Amniotic stem cell (primary cell): Measurements from ENCODE around the gene PACRGL.

Experiments used
- DNase-seq: peaks from one replicate; lab custom pipeline; 2025; lab: John Stamatoyannopoulos, UW

PACRGL gene

GRCh38 chr4:20700007-20700761 lies at the start of gene PACRGL:
Gene PACRGL (plus strand): TSS chr4:20700458. CDS start chr4:20704482, 4,024 bp downstream.
- DNase-seq: peak; percentile 92

DNA sequence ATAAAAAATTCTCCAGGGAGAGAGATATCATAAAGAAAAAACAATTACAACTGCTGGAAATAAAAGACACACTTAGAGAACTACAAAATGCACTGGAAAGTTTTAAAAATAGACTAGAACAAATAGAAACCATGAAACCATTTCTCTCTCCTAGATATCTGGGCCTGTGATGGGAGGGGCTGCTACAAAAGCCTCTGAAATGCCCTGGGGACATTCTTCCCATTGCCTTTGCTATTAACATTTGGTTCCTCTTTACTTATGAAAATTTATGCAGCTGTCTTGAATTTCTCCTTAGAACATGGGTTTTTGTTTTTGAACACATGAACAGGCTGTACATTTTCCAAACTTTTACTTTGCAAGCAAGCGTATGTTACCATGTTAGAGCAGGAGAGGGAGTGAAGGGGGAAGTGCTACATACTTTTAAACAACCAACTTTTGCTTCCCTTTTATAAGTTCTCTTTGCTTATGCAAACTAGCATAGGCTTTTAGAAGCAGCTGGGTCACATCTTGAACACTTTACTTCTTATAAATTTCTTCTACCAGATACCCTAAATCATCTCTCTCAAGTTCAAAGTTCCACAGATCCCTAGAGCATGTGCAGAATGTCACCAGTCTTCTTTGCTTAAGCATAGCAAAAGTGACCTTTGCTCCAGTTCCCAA lies 47.9 kb upstream of the PACRGL start:
- DNase-seq: no peak

DNA sequence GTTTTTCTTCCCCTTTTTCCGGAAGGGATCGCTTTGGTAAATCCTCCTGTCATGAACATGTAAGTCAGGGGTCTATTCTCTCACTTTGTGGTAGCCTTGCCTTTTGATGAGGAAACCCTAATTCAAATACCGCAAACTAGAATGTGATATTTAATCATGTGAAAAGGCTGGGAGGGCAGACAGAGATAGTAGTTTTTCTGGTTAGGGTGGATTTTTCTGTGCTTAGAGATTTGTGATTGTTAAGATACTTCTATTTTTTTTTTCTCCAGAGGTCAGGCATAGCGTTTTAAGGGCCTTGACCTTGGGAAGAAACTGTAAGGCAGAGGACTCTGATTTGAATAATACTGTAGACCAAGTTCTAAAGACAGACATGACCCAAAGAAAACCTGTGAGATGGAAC lies 41.8 kb upstream of the PACRGL start:
- no peak for DNase-seq

- DNase-seq: no peak
Measured at GRCh38 chr4:20662851-20663250, 37.4 kb upstream of the PACRGL start.

DNA sequence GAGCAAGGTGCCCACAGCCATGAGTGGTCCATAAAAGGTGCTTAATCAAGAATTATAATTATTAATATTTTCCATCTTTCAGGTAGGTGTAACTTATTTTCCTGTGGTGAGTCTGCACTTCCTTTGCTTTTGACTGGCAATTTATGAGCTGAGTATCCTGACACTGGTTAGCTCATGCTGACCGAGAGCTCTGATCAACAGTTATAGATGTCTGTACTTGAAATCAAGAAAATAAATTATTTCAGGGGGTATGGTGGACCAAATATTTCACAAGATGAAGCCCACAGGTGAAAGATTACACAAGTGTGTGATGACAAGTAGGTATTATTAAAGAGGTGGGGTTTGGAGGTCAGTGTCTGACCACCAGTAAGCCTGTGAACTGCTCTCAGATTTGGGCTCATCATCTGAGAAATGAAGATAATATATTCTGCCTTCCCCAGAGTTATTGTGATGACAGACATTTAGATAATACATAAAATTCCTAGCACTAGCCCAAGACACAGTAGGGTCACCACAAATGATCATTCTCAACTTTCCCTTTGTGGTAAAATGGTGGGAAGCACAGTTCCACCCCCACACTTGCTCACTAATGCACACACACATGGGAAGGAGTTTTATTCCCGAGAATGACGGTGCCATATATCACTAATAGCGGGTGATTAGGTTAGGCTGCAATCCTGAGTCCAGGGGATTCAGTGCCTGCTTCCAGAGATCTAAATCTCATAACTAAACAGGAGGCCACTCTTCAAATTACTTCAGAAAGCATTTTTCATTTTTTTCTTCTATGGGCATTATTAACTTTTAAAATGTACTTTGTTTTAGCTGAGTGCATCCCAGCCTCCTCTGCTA lies 34.0 kb upstream of the PACRGL start:
- DNase-seq: no peak

- no peak for DNase-seq
Measured at GRCh38 chr4:20672262-20672661, 28.0 kb upstream of the PACRGL start.

DNA sequence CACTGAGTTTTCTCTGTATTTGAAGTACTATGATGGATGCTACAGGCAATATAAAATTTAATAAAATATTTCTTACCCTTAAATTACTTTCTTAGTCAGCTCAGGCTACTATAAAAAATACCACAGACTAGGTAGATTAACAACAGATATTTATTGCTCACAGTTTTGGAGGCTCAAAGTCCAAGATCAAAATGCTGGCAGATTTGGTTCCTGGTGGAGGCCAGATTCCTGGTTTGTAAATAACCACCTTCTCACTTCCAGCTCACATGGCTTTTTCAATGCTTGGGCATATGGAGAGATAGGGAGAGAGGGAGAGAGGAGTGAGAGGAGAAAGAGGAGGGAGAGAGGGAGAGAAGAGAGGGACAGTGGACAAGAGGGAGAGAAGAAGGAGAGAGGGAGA lies 24.5 kb upstream of the PACRGL start:
- DNase-seq: no peak

DNA sequence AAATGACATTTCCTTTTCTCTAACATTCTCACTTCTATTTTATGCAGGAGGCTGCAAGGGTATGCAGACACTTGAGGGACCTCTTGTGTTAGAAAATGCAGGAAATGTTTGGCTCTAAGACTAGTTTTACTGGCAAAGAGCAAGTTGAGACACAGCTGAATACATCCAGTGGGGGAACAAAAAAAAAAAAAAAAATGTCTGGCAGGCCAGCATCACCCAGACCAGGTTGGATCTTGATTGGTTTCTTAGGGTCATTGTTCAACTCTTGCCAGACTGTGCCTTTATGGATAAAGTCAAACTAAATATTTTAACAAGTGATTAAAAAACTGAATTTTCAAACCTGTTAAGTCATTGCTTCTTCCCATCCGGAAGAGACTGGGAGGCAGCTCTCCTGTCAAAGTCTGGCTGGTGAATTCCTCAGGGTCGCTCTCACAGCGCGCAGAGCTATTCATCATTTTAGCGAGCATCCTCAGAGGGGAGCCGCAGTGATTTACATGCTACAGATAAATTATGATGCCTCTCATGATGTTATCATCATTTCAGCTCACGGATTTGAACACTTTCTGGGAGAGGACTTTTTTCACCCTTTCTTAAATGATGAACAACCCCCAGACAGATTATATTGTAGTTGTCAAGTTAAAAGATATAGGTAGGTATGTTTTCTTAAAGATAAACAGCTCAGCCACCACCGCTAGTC lies 23.6 kb upstream of the PACRGL start:
- DNase-seq: no peak

DNA sequence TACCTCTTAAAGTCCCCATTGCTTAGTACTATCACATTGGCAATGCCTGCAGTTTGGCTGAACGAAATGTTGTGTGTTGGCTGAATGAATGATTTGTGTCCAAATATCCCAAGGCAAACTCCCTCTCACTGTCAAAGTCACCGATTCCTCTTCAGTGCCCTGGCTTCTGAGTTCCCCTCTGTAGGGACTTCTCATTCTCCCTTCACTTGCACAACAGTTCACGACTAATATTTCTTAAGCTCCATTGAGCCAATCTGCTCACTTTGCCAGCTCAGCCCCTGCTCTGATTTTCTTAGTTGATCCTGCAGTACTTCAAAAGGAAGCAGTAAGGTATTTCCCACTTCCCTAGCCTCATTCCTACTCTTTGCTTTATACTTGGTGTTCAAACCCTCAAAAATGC lies 21.9 kb upstream of the PACRGL start:
- no peak for DNase-seq

DNA sequence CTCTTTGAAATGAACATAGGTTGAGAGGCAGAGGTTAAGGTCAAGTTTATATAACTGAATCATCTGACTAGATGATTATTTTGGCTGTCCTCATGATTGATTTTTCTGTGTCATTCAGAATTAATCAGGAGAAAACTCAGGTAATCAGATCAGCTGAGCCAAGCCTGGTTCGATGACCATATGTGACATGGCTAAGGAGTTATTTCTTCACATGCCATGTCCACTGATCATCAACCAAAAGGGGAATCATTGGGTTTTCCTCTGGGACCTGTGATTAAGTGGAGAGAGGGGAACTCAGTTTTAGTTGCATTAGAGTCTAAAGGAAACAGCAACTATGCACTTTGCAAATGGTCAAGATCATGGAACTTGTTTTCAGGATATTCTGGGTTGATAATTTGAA lies 20.3 kb upstream of the PACRGL start:
- DNase-seq: no peak

DNA sequence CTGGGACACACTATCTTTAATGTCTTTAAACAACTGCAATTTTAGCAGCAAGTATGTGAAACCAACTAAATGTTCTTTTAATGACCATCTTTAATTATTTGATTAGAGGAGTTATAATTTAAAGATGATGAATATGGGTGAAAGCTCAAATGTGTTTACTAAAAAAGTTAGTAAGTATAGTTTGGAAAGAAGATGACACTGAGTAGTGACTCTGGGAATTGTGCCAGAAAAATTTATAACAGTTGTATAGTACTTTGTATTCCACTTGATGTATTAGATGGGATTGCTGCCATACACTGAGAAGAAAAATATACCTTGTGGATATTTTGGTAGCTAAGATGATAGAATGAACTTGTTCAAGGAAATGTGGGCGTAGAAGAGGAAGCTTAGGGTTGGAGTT lies 19.5 kb upstream of the PACRGL start:
- DNase-seq: no peak

- DNase-seq: no peak
Measured at GRCh38 chr4:20681271-20681670, 19.0 kb upstream of the PACRGL start.

DNA sequence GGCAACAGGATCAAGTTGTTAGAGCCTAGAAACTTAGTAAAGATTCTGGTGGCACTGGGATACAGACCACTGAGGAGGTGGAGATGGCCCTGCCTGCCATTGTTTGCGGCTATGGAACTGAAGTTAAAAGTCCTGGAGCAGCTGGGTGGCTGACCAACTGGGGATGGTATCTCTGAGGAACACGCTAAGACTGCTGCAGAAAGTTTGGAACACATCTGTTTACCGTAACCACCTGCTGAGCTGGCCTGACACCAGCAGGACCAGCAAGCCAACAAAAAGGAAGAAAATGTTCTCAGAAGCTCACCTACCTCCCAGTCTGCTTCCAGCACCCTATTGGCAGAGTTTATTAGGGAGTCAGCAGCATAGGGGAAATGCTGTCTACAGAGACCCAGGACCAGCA lies 17.4 kb upstream of the PACRGL start:
- no peak for DNase-seq

GRCh38 chr4:20683766-20684165 lies 16.5 kb upstream of the PACRGL start:
- no peak for DNase-seq

GRCh38 chr4:20684852-20685763 lies 15.2 kb upstream of the PACRGL start:
- peak; percentile 5 for DNase-seq

DNA sequence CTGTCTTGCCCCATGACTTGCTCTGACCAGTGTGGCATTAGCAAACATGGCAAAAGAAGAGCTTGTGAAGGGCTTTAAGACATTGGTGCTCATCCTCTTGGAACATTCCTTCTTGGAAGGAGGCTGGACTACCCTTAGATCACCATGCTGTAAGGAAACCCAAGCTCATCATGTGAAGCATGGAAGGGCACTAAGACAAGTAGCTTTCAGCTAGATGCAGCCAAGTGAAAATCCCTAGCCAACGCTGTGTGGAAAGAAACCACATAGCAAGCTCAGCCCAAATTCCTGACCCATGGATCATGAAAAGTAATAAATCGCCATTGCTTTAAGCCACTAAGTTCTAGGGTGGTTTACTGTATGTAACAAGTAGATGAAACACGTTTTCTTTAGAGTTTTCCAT lies 12.4 kb upstream of the PACRGL start:
- DNase-seq: no peak

DNA sequence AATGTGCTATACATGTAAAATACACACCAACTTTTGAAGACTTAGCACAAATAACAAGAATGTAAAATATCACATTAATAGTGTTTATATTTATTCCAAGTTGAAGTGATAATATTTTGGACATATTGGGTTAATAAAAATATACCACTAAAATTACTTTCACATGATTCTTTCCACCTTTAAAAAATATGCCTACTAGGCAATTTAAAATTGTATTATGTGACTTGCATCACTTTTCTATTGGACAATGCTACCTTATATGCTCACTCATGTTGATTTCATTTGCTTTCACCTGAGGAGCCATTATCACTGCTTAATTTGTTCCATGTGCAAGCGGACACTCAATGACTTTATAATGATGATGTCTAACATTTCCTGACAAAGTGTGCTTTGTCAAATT lies 3.4 kb upstream of the PACRGL start:
- no peak for DNase-seq

- no peak for DNase-seq
Measured at GRCh38 chr4:20698382-20698781, 1.9 kb upstream of the PACRGL start.

- no peak for DNase-seq
Measured at GRCh38 chr4:20698820-20699219, 1.4 kb upstream of the PACRGL start.

DNA sequence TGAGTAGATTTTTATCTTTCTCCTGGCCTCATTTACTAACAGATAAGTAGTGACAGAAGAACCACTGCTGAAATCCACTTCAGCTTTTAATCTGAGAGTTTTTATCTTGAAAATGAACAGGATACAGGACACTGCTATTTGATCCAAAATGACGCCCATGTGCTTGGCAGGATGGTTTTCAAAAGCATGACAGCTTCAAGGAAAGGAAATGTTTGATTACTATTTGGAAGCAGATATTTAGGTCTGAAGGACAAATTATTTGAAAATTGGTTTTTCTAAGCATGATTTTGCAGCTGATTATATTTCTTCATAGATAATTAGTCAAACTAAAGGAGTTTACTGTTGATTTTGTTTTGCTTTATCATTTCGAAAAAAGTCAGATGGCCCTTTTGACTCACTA lies 11.1 kb downstream of the PACRGL start:
- DNase-seq: no peak

- DNase-seq: no peak
Measured at GRCh38 chr4:20723019-20723418, 22.8 kb downstream of the PACRGL start.
